ENCODE measurements around the gene ASIC4. TPM values are rescaled to one million over a fixed set of nuclear protein-coding genes. Genes with fewer than 3 reads are reported as not detected.

The ASIC4 gene
- polyA plus RNA-seq, 3 donors = not detected

GRCh38 chr2:219557320-219557719 is 43.0 kb downstream of the ASIC4 start:
- Histone ChIP-seq H3K27me3 (ENCODE audit: control insufficient read depth in 2 of 2, insufficient read depth in 2 of 2, low read length in 2 of 2) (peaks cover 9 to 17% of the 10 kb centered on the region in 2 donors), H3K36me3 (replicated peaks in 1 of 2; ENCODE audit: control insufficient read depth in 1 of 2, insufficient read depth in 2 of 2, low read length in 2 of 2) (no peaks in the 10 kb centered on the region), H2AFZ (ENCODE audit: insufficient read depth, low read depth, low read length, poor library complexity, severe bottlenecking) (no peak overlapping the region), H3K4me3 (replicated peaks in 1 of 3; ENCODE audit: low read depth in 2 of 3, low read length in 3 of 3) (no peak overlapping the region), H3K4me2 (replicated peaks; ENCODE audit: extremely low read depth, low read length, poor library complexity, severe bottlenecking) (no peak overlapping the region), H4K20me1 (ENCODE audit: insufficient read depth, low read length) (no peaks in the 10 kb centered on the region), H3K27ac (ENCODE audit: low read depth in 1 of 2, low read length in 2 of 2) (no peak overlapping the region), H3K79me2 (ENCODE audit: insufficient read depth, low read length) (no peaks in the 10 kb centered on the region), H3K9me3 (replicated peaks in 1 of 2; ENCODE audit: control insufficient read depth in 1 of 2, insufficient read depth in 1 of 2, low read length in 2 of 2) (no peaks in the 10 kb centered on the region), H3K4me1 (ENCODE audit: control insufficient read depth in 1 of 2, insufficient read depth in 2 of 2, low read length in 2 of 2) (peaks cover 3 to 9% of the 10 kb centered on the region in 2 donors), H3K9ac (ENCODE audit: insufficient read depth, low read length, poor library complexity, severe bottlenecking) (no peak overlapping the region)
- no peak for DNase-seq
- no peak overlapping the region for H3K4me3 Mint-ChIP-seq
- 97% methylated on average over 20 of the region's 21 CpGs for WGBS (ENCODE audit: insufficient coverage)
- H3K4me1 Mint-ChIP-seq = no peaks in the 10 kb centered on the region
- H3K27me3 Mint-ChIP-seq (ENCODE audit: low read depth in 3 of 3) = peaks cover 12 to 18% (median 16%) of the 10 kb centered on the region in 3 donors
- peaks cover 0 to 1% (median 0%) of the 10 kb centered on the region in 7 donors for H3K9me3 Mint-ChIP-seq
- no peak for TF ChIP-seq CTCF (IDR thresholded peaks at IDR 0.05)
- intact Hi-C loops (cut with micrococcal nuclease) = no loop called here
- H3K36me3 Mint-ChIP-seq = no peaks in the 10 kb centered on the region
- H3K27ac Mint-ChIP-seq = no peak overlapping the region

DNA sequence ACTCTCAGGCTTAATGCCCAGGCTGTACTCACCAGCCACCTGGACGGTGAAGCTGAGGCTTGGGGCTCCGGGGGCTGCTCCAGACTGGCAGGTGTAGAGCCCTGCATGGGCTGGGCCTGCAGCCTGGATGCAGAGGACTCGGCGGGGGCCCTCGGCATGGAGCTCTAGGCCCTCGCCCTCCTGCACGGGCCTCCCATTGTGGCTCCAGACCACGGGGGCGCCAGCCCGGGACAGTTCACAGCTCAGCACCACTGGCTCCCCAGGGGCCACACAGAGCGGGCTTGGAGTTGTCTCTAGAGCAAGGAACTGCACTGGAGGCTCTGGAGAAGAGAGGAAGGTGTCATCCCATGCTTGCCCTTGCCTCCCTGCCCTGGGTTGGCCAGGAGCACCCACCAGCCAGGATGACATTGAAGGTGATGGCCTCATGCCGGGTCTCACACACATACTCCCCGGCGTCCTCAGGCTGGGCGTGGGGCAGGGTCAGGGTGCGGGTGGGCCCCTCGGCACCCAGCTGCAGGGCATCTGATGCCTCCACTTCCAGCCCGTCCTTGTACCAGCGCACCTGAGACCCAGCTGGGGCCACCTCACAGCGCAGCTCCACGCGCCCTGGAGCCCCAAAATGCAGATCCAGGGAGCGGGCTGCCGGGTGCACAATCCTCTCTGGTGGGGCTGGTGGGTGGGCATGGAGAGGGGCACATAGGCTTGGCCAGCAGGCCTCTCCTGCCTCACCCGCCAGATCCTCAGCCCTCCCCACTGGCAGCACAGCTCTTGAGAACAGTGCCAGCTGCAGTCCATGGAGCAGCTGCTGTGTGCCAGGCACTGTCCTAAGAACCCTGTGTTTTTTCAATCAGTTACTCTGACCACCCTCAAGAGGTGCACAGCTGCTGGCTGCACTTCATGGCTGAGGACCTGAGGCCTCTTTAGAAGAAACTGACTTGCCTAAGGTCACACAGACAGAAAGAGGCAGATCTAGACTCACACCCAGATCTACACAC is 43.8 kb downstream of the ASIC4 start:
- Histone ChIP-seq H3K36me3 (replicated peaks in 1 of 2; ENCODE audit: control insufficient read depth in 1 of 2, insufficient read depth in 2 of 2, low read length in 2 of 2) (no peaks in the 10 kb centered on the region), H3K27ac (ENCODE audit: low read depth in 1 of 2, low read length in 2 of 2) (no peak overlapping the region), H2AFZ (ENCODE audit: insufficient read depth, low read depth, low read length, poor library complexity, severe bottlenecking) (no peak overlapping the region), H3K9me3 (replicated peaks in 1 of 2; ENCODE audit: control insufficient read depth in 1 of 2, insufficient read depth in 1 of 2, low read length in 2 of 2) (no peaks in the 10 kb centered on the region), H3K27me3 (ENCODE audit: control insufficient read depth in 2 of 2, insufficient read depth in 2 of 2, low read length in 2 of 2) (peaks cover 6 to 12% of the 10 kb centered on the region in 2 donors), H4K20me1 (ENCODE audit: insufficient read depth, low read length) (no peaks in the 10 kb centered on the region), H3K4me3 (replicated peaks in 1 of 3; ENCODE audit: low read depth in 2 of 3, low read length in 3 of 3) (no peak overlapping the region), H3K9ac (ENCODE audit: insufficient read depth, low read length, poor library complexity, severe bottlenecking) (no peak overlapping the region), H3K4me1 (ENCODE audit: control insufficient read depth in 1 of 2, insufficient read depth in 2 of 2, low read length in 2 of 2) (peaks cover under 1 to 1% of the 10 kb centered on the region in 2 donors), H3K4me2 (replicated peaks; ENCODE audit: extremely low read depth, low read length, poor library complexity, severe bottlenecking) (no peak overlapping the region), H3K79me2 (ENCODE audit: insufficient read depth, low read length) (no peaks in the 10 kb centered on the region)
- TF ChIP-seq CTCF (IDR thresholded peaks at IDR 0.05) = no peak
- no peaks in the 10 kb centered on the region for H3K4me1 Mint-ChIP-seq
- no peak overlapping the region for H3K4me3 Mint-ChIP-seq
- H3K27me3 Mint-ChIP-seq (ENCODE audit: low read depth in 3 of 3) = peaks cover 10 to 14% (median 12%) of the 10 kb centered on the region in 3 donors
- H3K9me3 Mint-ChIP-seq = peaks cover 0 to 1% (median 0%) of the 10 kb centered on the region in 7 donors
- H3K36me3 Mint-ChIP-seq = no peaks in the 10 kb centered on the region
- no peak for DNase-seq
- intact Hi-C loops (cut with micrococcal nuclease) = no loop called here
- H3K27ac Mint-ChIP-seq = no peak overlapping the region
- over 99% methylated on average over 23 of the region's 25 CpGs for WGBS (ENCODE audit: insufficient coverage)
